IMR-90 (cell line): ENCODE measurements around the gene SRRD. TPM values are rescaled to one million over a fixed set of nuclear protein-coding genes. Genes with fewer than 3 reads are reported as not detected.

Experiments used
- ATAC-seq: fragments of 200-7000 bp; cut with Tn5 transposase; 2 replicates; pipeline ENCODE4 v1.9.1; 2020; ENCODE audit warnings: low read depth, mild to moderate bottlenecking, moderate library complexity
- BruUV-seq: library from RNA; stranded (reverse); fragments of 400-500 nt; replicated peaks from 2 replicates; lab custom pipeline; 2021; lab: Mats Ljungman, UMichigan
- CTCF ChIA-PET: fragments of 300-600 bp; formaldehyde crosslinking; extraction: SDS; loops from one replicate; lab custom pipeline; 2021; ENCODE audit warnings: antibody characterized with exemption; lab: Yijun Ruan, JAX
- POLR2A ChIA-PET: fragments of 300-600 bp; sonication (Branson Sonifier 250); formaldehyde crosslinking; loops from one replicate; lab custom pipeline; 2022; ENCODE audit warnings: antibody characterized with exemption; ENCODE audit not compliant: unreplicated experiment; lab: Charles Lee
- DNase-seq: peaks from one replicate; pipeline ENCODE4 v3.0.0; 2013
- H2AFZ ChIP-seq: replicated peaks from 2 replicates; pipeline ENCODE3; 2013; ENCODE audit warnings: low read length, mild to moderate bottlenecking; ENCODE audit not compliant: poor library complexity
- H2AK5ac ChIP-seq: 2 replicates; pipeline ENCODE4 v1.6.1; 2013; ENCODE audit warnings: low read depth, low read length, inconsistent platforms
- H2AK9ac ChIP-seq: replicated peaks from 2 replicates; pipeline ENCODE3; 2013; ENCODE audit warnings: mild to moderate bottlenecking, low read depth, low read length, moderate library complexity; ENCODE audit not compliant: poor library complexity
- H2BK120ac ChIP-seq: 2 replicates; pipeline ENCODE4 v1.6.1; 2013; ENCODE audit warnings: low read depth, low read length, inconsistent platforms
- H2BK15ac ChIP-seq: 3 replicates; pipeline ENCODE4 v1.6.1; 2013; ENCODE audit warnings: low read depth, low read length, inconsistent platforms
- H2BK20ac ChIP-seq: 2 replicates; pipeline ENCODE4 v1.6.1; 2013; ENCODE audit warnings: low read depth, mild to moderate bottlenecking, inconsistent platforms, low read length, moderate library complexity
- H2BK5ac ChIP-seq: 2 replicates; pipeline ENCODE4 v1.6.1; 2013; ENCODE audit warnings: mild to moderate bottlenecking, low read depth, low read length, inconsistent platforms; ENCODE audit not compliant: poor library complexity, severe bottlenecking
- H3K14ac ChIP-seq: replicated peaks from 2 replicates; pipeline ENCODE4 v1.6.1; 2013; ENCODE audit warnings: low read depth, low read length, inconsistent platforms
- H3K18ac ChIP-seq: 2 replicates; pipeline ENCODE4 v1.6.1; 2013; ENCODE audit warnings: low read depth, low read length, control low read depth
- H3K23ac ChIP-seq: 2 replicates; pipeline ENCODE4 v1.6.1; 2013; ENCODE audit warnings: low read depth, low read length, inconsistent platforms
- H3K27ac ChIP-seq: 2 replicates; pipeline ENCODE4 v1.5.1; 2013; ENCODE audit warnings: mild to moderate bottlenecking, control low read depth, low read length; ENCODE audit not compliant: insufficient read depth
- H3K27me3 ChIP-seq: 2 replicates; pipeline ENCODE4 v1.6.1; 2013; ENCODE audit warnings: low read length; ENCODE audit not compliant: control insufficient read depth, insufficient read depth
- H3K36me3 ChIP-seq: 2 replicates; pipeline ENCODE4 v1.6.1; 2013; ENCODE audit warnings: low read length, mixed read lengths; ENCODE audit not compliant: control insufficient read depth, insufficient read depth
- H3K4ac ChIP-seq: 2 replicates; pipeline ENCODE4 v1.6.1; 2013; ENCODE audit warnings: low read depth, low read length, inconsistent platforms
- H3K4me1 ChIP-seq: 2 replicates; pipeline ENCODE4 v1.6.1; 2013; ENCODE audit warnings: low read length, mixed read lengths; ENCODE audit not compliant: control insufficient read depth, insufficient read depth
- H3K4me2 ChIP-seq: 2 replicates; pipeline ENCODE4 v1.6.1; 2013; ENCODE audit warnings: low read depth, mild to moderate bottlenecking, control low read depth, low read length, moderate library complexity
- H3K4me3 ChIP-seq: 2 replicates; pipeline ENCODE4 v1.5.1; 2013; ENCODE audit warnings: low read depth, mild to moderate bottlenecking, control low read depth, low read length, moderate library complexity; ENCODE audit not compliant: insufficient read depth
- H3K56ac ChIP-seq: 2 replicates; pipeline ENCODE4 v1.6.1; 2013; ENCODE audit warnings: low read length, inconsistent platforms; ENCODE audit not compliant: insufficient read depth; ENCODE audit errors: extremely low read depth
- H3K79me1 ChIP-seq, 2 experiments: 2 replicates each; pipeline ENCODE4 v1.6.1; 2013; ENCODE audit warnings: low read length in 2 of 2, inconsistent platforms in 1 of 2, low read depth in 1 of 2
- H3K9ac ChIP-seq: 2 replicates; pipeline ENCODE4 v1.6.1; 2013; ENCODE audit warnings: low read depth, low read length, control low read depth
- H3K9me1 ChIP-seq: 2 replicates; pipeline ENCODE4 v1.6.1; 2013; ENCODE audit warnings: low read length, inconsistent platforms; ENCODE audit not compliant: insufficient read depth
- H3K9me3 ChIP-seq: 2 replicates; pipeline ENCODE4 v1.6.1; 2013; ENCODE audit warnings: low read length; ENCODE audit not compliant: control insufficient read depth, insufficient read depth
- H4K20me1 ChIP-seq: 2 replicates; pipeline ENCODE4 v1.6.1; 2013; ENCODE audit warnings: low read length, inconsistent platforms; ENCODE audit not compliant: insufficient read depth
- H4K5ac ChIP-seq: 2 replicates; pipeline ENCODE4 v1.6.1; 2013; ENCODE audit warnings: mild to moderate bottlenecking, low read depth, low read length, control low read depth
- H4K8ac ChIP-seq, 2 experiments: 2 replicates each; pipeline ENCODE4 v1.6.1; 2013; ENCODE audit warnings: low read depth in 2 of 2, low read length in 2 of 2, control low read depth in 1 of 2, inconsistent platforms in 1 of 2
- H4K91ac ChIP-seq: 2 replicates; pipeline ENCODE4 v1.6.1; 2013; ENCODE audit warnings: low read depth, low read length, inconsistent platforms; ENCODE audit not compliant: insufficient read depth
- BHLHE40 ChIP-seq: fragments of 150-350 bp; IDR thresholded peaks from 2 replicates; pipeline ENCODE4 v1.6.1; 2016; ENCODE audit warnings: mild to moderate bottlenecking, low read depth, low read length
- CEBPB ChIP-seq: IDR thresholded peaks from 2 replicates; pipeline ENCODE4 v1.6.1; 2012; ENCODE audit warnings: low read depth, low read length, improper control_type of control experiment
- CHD1 ChIP-seq: IDR thresholded peaks from 2 replicates; pipeline ENCODE4 v1.6.1; 2012; ENCODE audit warnings: low read depth, low read length, improper control_type of control experiment
- CTCF ChIP-seq: conservative IDR thresholded peaks from 2 replicates; pipeline ENCODE4 v1.5.1; 2012; ENCODE audit warnings: mild to moderate bottlenecking, low read depth, low read length, improper control_type of control experiment
- FOS ChIP-seq: fragments of 150-350 bp; IDR thresholded peaks from 2 replicates; pipeline ENCODE4 v1.6.1; 2016; ENCODE audit warnings: low read depth, low read length
- MAFK ChIP-seq: IDR thresholded peaks from 2 replicates; pipeline ENCODE4 v1.6.1; 2012; ENCODE audit warnings: low read depth, low read length, improper control_type of control experiment
- MAZ ChIP-seq: IDR thresholded peaks from 2 replicates; pipeline ENCODE4 v1.6.1; 2012; ENCODE audit warnings: low read depth, mild to moderate bottlenecking, low read length, improper control_type of control experiment, moderate library complexity, borderline replicate concordance
- NFE2L2 ChIP-seq: fragments of 150-350 bp; IDR thresholded peaks from 2 replicates; pipeline ENCODE4 v1.6.1; 2016; ENCODE audit warnings: low read depth, mild to moderate bottlenecking, low read length
- POLR2A ChIP-seq: IDR thresholded peaks from 2 replicates; pipeline ENCODE4 v1.6.1; 2012; ENCODE audit warnings: mild to moderate bottlenecking, low read depth, low read length
- RAD21 ChIP-seq: IDR thresholded peaks from 2 replicates; pipeline ENCODE4 v1.6.1; 2012; ENCODE audit warnings: low read length, improper control_type of control experiment
- RCOR1 ChIP-seq: IDR thresholded peaks from 2 replicates; pipeline ENCODE4 v1.6.1; 2012; ENCODE audit warnings: mild to moderate bottlenecking, low read length, improper control_type of control experiment; ENCODE audit not compliant: insufficient replicate concordance
- RFX5 ChIP-seq: IDR thresholded peaks from 2 replicates; pipeline ENCODE4 v1.8.0; 2012; ENCODE audit warnings: low read depth, mild to moderate bottlenecking, low read length, moderate library complexity
- USF2 ChIP-seq: fragments of 150-350 bp; IDR thresholded peaks from 2 replicates; pipeline ENCODE4 v1.6.1; 2017; ENCODE audit warnings: mild to moderate bottlenecking, antibody characterized with exemption, low read length, low read depth
- WGBS, 2 experiments: methylation state at CpG; one replicate each; pipeline versions ENCODE4 v1.1.5 to v1.1.7; 2013; ENCODE audit warnings: missing lambda C conversion rate in 2 of 2; ENCODE audit not compliant: insufficient read length in 1 of 2; ENCODE audit errors: extremely low coverage in 2 of 2; 5-methylcytosine and 5-hydroxymethylcytosine counted together
- dilution Hi-C: fragments of 300-500 bp; cut with HindIII; formaldehyde crosslinking; loops from one replicate; pipeline ENCODE4 v1.14.3; 2018; ENCODE audit warnings: low sequenced_read_pairs; ENCODE audit not compliant: unreplicated experiment
- in situ Hi-C: fragments of 300-500 bp; cut with MboI; formaldehyde crosslinking; loops from 3 replicates; pipeline ENCODE4 v1.14.3; 2019; ENCODE audit warnings: low sequenced_read_pairs, inconsistent platforms, mixed read lengths
- intact Hi-C: fragments of 100-400 bp; cut with micrococcal nuclease; formaldehyde crosslinking; loops from 2 replicates; pipeline ENCODE4 v1.10.0; 2022
- polyA plus RNA-seq, 3 experiments: library from polyadenylated mRNA; depleted of rRNA; stranded (reverse); fragments of >200 nt; gene quantifications; 2 replicates each; pipeline ENCODE4 v1.2.3, GENCODE V29; 2012; ENCODE audit warnings: low replicate concordance in 1 of 3
- total RNA-seq: library from RNA; depleted of rRNA; stranded (reverse); fragments of >200 nt; gene quantifications from 2 replicates; pipeline ENCODE4 v1.2.3, GENCODE V29; 2012

SRRD gene
- total and polyA plus RNA-seq, 2 of the 4 experiments (the other 2 are of a cell fraction), result 18.3 to 24.0 TPM

- H3K4me1 ChIP-seq, result no peaks in the 10 kb centered on the region; the same call in 1 of the 2 replicates
- no peak for ATAC-seq
- WGBS, 2 experiments, result 100% methylated on average over 1 of the region's 9 CpGs; no CpG with 5 or more reads in 1 of the 2 experiments
- no peak overlapping the region for H3K27ac ChIP-seq
- no peak overlapping the region for H3K9ac ChIP-seq
- H2AFZ ChIP-seq, result no peak overlapping the region
- no peak overlapping the region for H4K91ac ChIP-seq
- intact Hi-C loops (no loop called here), dilution Hi-C loops (no loop called here), in situ Hi-C loops (no loop called here)
- no peak overlapping the region for H3K18ac ChIP-seq
- no peak overlapping the region for H2BK15ac ChIP-seq
- no peak overlapping the region for H3K4ac ChIP-seq
- no peak overlapping the region for H2BK120ac ChIP-seq
- no peak for DNase-seq
- H3K4me3 ChIP-seq, result no peak overlapping the region
- no peak overlapping the region for H3K4me2 ChIP-seq
- H3K56ac ChIP-seq, result no peak overlapping the region
- H4K5ac ChIP-seq, result no peak overlapping the region
- no peak overlapping the region for H2AK9ac ChIP-seq
- CTCF ChIA-PET, result no interaction called here
- H3K36me3 ChIP-seq, result peaks cover 24% of the 10 kb centered on the region
- no peak overlapping the region for H2AK5ac ChIP-seq
- POLR2A ChIA-PET, result no interaction called here
- H3K9me1 ChIP-seq, result no peaks in the 10 kb centered on the region
- H3K27me3 ChIP-seq, result no peaks in the 10 kb centered on the region
- no peaks in the 10 kb centered on the region; a peak in 1 of 4 replicates for H3K79me1 ChIP-seq
- BruUV-seq, result no TSS peak
- TF ChIP-seq CTCF (no peak), NFE2L2 (no peak), FOS (no peak), MAFK (no peak), RCOR1 (no peak), MAZ (no peak), POLR2A (no peak), CHD1 (no peak), USF2 (no peak), CEBPB (no peak), BHLHE40 (no peak), RFX5 (no peak), RAD21 (no peak)
- no peak overlapping the region for H2BK20ac ChIP-seq
- no peak overlapping the region for H4K8ac ChIP-seq
- no peaks in the 10 kb centered on the region for H4K20me1 ChIP-seq
- H3K14ac ChIP-seq, result no peak overlapping the region
- H2BK5ac ChIP-seq, result no peak overlapping the region
- H3K23ac ChIP-seq, result no peak overlapping the region
- no peaks in the 10 kb centered on the region for H3K9me3 ChIP-seq
Observed at GRCh38 chr22:26450453-26451185, 33.1 kb upstream of the SRRD start.
